Progenitor cell of endocrine pancreas (in vitro differentiated cells): ENCODE results near the gene MPHOSPH6. TPM values are rescaled to one million over a fixed set of nuclear protein-coding genes. Genes with fewer than 3 reads are reported as not detected.

ENCODE experiments used
- DNase-seq: peaks from one replicate; pipeline ENCODE4 v3.0.0; 2021; ENCODE audit warnings: low spot score; ENCODE audit not compliant: unreplicated experiment
- H3K27ac Mint-ChIP-seq: 2 replicates; pipeline ENCODE4 v1.8.0; 2021; ENCODE audit warnings: mild to moderate bottlenecking, moderate library complexity, mixed read lengths
- H3K27me3 Mint-ChIP-seq: 2 replicates; pipeline ENCODE4 v1.8.0; 2021; ENCODE audit warnings: mixed read lengths
- H3K36me3 Mint-ChIP-seq: 2 replicates; pipeline ENCODE4 v1.8.0; 2022; ENCODE audit warnings: mixed read lengths; ENCODE audit not compliant: insufficient read depth
- H3K4me1 Mint-ChIP-seq: 2 replicates; pipeline ENCODE4 v1.8.0; 2021; ENCODE audit warnings: low read depth, mixed read lengths
- H3K4me3 Mint-ChIP-seq: 2 replicates; pipeline ENCODE4 v1.8.0; 2021; ENCODE audit warnings: low read depth, mild to moderate bottlenecking, moderate library complexity, mixed read lengths
- H3K9me3 Mint-ChIP-seq: 2 replicates; pipeline ENCODE4 v1.8.0; 2021; ENCODE audit warnings: low read depth, mixed read lengths
- CTCF ChIP-seq: fragments of 200-600 bp; sonication (generic); IDR thresholded peaks from one replicate; pipeline ENCODE4 v1.5.0; 2021; ENCODE audit warnings: antibody characterized with exemption, mild to moderate bottlenecking; ENCODE audit not compliant: unreplicated experiment
- total RNA-seq: library from RNA; stranded (reverse); gene quantifications from 2 replicates; pipeline ENCODE4 v1.2.1, GENCODE V29; 2021

The MPHOSPH6 gene
- total RNA-seq, 1 donor from 2014 or later = 41.9 TPM

GRCh38 chr16:82183004-82183397, 13.0 kb upstream of the MPHOSPH6 start:
- no peaks in the 10 kb centered on the region for H3K4me1 Mint-ChIP-seq
- no peaks in the 10 kb centered on the region for H3K36me3 Mint-ChIP-seq
- no peak for TF ChIP-seq CTCF
- H3K27ac Mint-ChIP-seq = no peak overlapping the region
- H3K27me3 Mint-ChIP-seq = peaks cover 25% of the 10 kb centered on the region
- no peak for DNase-seq
- H3K9me3 Mint-ChIP-seq = no peaks in the 10 kb centered on the region
- no peak overlapping the region for H3K4me3 Mint-ChIP-seq

- DNase-seq = no peak
Measured at GRCh38 chr16:82182266-82183003, 12.4 kb upstream of the MPHOSPH6 start.

GRCh38 chr16:82181461-82182185, 11.6 kb upstream of the MPHOSPH6 start:
- no peak overlapping the region for H3K27ac Mint-ChIP-seq
- no peaks in the 10 kb centered on the region for H3K9me3 Mint-ChIP-seq
- TF ChIP-seq CTCF = no peak
- no peaks in the 10 kb centered on the region for H3K4me1 Mint-ChIP-seq
- DNase-seq = no peak
- H3K27me3 Mint-ChIP-seq = peaks cover 21% of the 10 kb centered on the region
- no peak overlapping the region for H3K4me3 Mint-ChIP-seq
- no peaks in the 10 kb centered on the region for H3K36me3 Mint-ChIP-seq

More at GRCh38 chr16:82182266-82183003, 12.4 kb upstream of the MPHOSPH6 start:
- Mint-ChIP-seq H3K27me3 (peaks cover 23% of the 10 kb centered on the region), H3K9me3 (no peaks in the 10 kb centered on the region), H3K27ac (no peak overlapping the region), H3K36me3 (no peaks in the 10 kb centered on the region), H3K4me1 (no peaks in the 10 kb centered on the region), H3K4me3 (no peak overlapping the region)
- no peak for TF ChIP-seq CTCF

GRCh38 chr16:82178352-82178751, 8.3 kb upstream of the MPHOSPH6 start:
- no peak overlapping the region for H3K27ac Mint-ChIP-seq
- no peak for TF ChIP-seq CTCF
- H3K9me3 Mint-ChIP-seq = no peaks in the 10 kb centered on the region
- no peak for DNase-seq
- H3K4me1 Mint-ChIP-seq = peaks cover 3% of the 10 kb centered on the region
- no peaks in the 10 kb centered on the region for H3K36me3 Mint-ChIP-seq
- H3K4me3 Mint-ChIP-seq = no peak overlapping the region
- H3K27me3 Mint-ChIP-seq = peaks cover 43% of the 10 kb centered on the region

GRCh38 chr16:82177555-82177954, 7.5 kb upstream of the MPHOSPH6 start:
- Mint-ChIP-seq H3K36me3 (no peaks in the 10 kb centered on the region), H3K4me3 (no peak overlapping the region), H3K9me3 (no peaks in the 10 kb centered on the region), H3K4me1 (peaks cover 3% of the 10 kb centered on the region), H3K27me3 (peaks cover 49% of the 10 kb centered on the region), H3K27ac (no peak overlapping the region)
- no peak for TF ChIP-seq CTCF
- DNase-seq = no peak
